Stomach (tissue), 4 donors: ENCODE measurements around the gene TCF3.

Experiments
- CTCF ChIP-seq, 7 experiments: fragments of 450-650 bp in 4 of 7; fragments of 200-600 bp in 3 of 7; sonication (generic) in 3 of 7; IDR thresholded peaks; one replicate each; pipeline ENCODE4 v1.5.1; 2016 to 2019; ENCODE audit warnings: antibody characterized with exemption in 7 of 7, control low read depth in 2 of 7, mild to moderate bottlenecking in 1 of 7
- EP300 ChIP-seq: sonication (generic); formaldehyde crosslinking; IDR thresholded peaks from one replicate; pipeline ENCODE4 v1.6.1; 2017; ENCODE audit warnings: antibody characterized with exemption
- POLR2A ChIP-seq, 4 donors: fragments of 450-650 bp; IDR thresholded peaks; one replicate each; pipeline ENCODE4 v1.6.1; 2016; ENCODE audit warnings: antibody characterized with exemption in 4 of 4, control low read depth in 2 of 4, mild to moderate bottlenecking in 1 of 4, moderate library complexity in 1 of 4
- POLR2AphosphoS5 ChIP-seq, 3 donors: sonication (generic); formaldehyde crosslinking; IDR thresholded peaks; one replicate each; pipeline ENCODE4 v1.6.1; 2016; ENCODE audit warnings: antibody characterized with exemption in 3 of 3

- no peak for TF ChIP-seq CTCF (IDR thresholded peaks at IDR 0.05)
- TF ChIP-seq POLR2A (IDR thresholded peaks at IDR 0.05), result no peak
- no peak for TF ChIP-seq EP300
- TF ChIP-seq POLR2AphosphoS5 (IDR thresholded peaks at IDR 0.05), result no peak
Observed at GRCh38 chr19:1608359-1609102, 43.9 kb downstream of the TCF3 start.
